GM18511 (cell line): ENCODE measurements around the gene WDR5.

ENCODE experiments used
- ATAC-seq: cut with Tn5 transposase; IDR thresholded peaks from one replicate; pipeline ENCODE4 v1.9.1; 2021; ENCODE audit warnings: mild to moderate bottlenecking, moderate library complexity; ENCODE audit not compliant: unreplicated experiment

WDR5 gene

DNA sequence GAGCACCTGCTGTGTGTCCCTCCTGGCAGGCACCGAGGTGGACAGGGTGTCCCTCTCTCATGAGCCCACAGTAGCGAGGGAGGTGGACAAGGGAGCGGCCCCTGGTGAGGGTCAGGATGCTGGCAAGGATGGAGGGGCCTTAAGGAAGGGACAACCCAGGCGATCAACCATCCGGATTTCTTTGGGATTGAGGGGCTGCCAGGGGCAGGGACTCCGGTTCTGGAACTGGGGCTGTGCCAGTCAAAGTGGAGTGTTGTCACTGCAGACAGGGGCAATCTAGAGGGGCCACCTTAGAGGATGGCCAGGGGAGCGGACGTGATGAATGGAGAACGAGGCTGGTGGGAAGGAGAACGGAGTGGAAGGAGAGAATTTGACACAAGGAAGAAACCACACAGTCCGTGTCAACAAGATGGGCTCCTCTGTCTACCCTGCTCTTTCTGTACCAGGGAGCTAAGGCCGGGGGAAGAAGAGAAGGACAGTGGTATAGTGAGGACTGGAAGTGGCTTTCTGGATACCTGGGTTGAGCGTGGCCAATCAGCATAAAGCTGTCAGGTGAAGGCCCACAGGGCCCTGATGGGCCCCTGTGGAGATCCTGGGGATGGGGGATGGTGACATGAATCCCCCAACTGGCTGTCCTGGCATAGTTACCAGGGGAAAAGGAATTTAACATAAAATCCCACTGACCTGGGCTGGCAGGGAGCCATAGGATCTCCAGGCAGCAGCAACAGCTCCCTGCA, 4.2 kb upstream of the WDR5 start:
- no peak for ATAC-seq

DNA sequence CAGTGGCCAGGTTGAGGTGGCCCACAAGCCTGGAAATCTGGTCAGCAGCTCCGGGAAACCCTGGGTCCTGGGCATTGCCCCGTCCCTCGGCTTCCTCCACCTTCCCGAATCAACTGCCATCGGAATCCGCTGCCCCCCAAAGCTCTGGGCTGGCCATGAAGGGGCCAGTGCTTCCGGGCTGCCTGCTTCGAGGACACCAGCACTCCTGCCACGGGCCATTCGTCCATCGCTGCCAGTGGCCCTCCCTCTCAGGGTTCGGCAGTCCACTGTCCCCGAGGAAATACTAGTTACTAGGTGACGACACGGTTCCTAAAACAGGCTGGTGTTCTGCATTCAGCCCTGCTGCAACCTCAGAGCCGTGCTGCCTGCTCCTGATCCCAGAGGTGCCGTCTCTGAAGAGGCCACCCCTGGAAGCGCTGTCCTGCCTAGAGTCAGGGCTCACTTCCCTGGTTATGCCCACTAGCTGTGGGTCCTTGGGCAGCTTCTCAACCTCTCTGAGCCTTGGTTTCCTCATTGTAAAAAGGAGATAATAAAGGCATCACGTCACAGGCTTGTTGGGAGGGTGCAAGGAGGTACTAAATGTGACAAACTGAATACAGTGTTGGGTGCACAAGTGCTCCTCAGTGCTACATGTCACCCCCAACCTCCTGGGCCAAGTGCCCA, 3.5 kb upstream of the WDR5 start:
- no peak for ATAC-seq

DNA sequence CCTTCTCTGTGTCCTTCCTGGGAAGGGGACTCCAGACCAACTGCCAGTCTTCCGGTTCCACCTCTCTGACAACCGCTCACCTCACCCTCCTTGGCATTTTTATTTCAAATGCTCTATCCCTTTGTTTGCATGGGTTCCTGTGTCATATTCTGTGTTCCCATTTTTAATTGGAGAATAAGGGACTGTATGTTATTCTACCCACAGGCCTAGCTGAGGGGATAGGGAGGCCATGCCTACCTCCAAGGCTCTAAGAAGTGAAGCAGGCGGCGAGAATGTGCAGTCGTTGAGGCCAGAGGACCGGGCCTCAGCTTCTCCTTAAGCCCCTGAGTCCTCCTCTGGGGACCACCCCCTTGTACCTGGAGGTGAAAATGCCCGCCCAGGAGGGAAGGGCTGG, 936 bp upstream of the WDR5 start:
- ATAC-seq: peak; percentile 5

DNA sequence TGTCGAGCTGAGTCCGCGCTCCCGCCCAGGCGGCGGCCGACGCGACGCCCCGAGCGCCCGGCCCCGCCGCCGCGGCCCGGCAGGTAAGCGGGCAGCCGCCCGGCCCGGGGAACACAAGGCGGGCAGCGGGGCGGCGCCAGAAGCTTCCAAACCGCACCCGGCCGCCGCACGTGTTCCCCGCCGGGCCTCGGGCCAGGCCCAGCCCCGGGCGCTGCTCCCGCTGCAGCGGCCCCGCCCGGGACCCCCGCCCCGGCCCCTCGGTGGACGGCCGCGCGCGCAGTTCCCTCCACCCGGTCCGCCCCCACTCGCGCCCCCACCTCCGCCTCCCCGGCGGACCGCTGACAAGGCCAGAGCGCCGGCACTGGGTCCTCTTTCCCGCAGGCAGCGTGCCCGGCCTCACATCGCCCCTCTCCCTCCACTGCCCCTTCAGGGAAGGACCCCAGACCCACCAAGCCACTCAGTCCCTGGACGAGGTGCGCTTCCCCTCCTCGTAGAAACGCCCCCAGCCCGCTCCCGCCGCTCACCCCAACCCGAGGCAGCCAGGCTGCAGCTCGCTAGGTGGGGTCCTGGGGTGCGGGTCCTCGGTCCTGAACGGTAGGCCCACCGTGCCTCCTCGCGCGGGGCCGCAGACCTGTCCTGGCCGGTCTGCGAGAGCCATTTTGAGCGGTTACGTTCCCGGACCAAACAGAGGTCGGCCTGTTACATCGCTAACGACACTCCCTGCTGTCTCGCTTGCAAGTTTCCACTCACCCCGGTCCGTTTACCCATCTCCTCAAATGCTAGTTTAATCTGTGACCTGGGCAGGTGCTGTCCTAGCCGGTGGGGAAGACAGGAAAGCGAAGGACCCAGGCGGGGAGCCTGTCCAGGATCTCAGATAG, 475 bp downstream of the WDR5 start:
- peak; percentile 15 for ATAC-seq

DNA sequence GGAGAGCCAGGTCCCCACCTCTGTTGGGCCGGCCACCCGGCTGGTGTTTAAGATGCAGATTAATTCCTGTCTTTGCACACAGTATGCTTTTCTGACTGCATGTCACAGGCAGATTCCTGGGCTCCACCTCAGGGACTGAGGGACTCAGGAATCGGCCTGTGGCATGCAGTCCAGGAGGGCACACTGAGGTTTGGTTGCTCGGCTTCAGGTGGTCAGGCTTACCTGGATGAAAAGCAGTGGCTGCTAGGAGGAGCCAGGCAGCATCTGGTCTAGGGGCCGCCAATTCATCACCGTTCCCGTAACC, 1.1 kb downstream of the WDR5 start:
- ATAC-seq: no peak

DNA sequence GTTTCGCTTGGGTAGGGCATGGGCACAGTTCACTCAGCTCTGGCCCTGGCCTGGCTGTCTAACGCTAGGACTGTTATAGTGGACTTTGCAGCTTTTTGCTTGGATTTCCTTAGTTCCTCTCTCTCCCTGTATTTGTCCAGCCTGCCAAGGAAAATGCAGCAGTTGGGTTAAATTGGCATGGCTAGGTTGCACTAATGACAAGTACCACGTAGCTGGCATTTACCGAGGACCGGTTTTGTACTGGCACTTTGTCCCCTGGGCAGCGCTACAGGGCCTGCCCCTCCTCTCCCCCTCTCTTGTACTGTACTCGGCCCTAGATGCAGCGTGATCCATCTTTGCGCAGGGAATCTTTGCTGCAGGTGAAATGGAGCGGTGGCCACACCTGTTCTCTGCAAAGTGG, 2.4 kb downstream of the WDR5 start:
- ATAC-seq: no peak

DNA sequence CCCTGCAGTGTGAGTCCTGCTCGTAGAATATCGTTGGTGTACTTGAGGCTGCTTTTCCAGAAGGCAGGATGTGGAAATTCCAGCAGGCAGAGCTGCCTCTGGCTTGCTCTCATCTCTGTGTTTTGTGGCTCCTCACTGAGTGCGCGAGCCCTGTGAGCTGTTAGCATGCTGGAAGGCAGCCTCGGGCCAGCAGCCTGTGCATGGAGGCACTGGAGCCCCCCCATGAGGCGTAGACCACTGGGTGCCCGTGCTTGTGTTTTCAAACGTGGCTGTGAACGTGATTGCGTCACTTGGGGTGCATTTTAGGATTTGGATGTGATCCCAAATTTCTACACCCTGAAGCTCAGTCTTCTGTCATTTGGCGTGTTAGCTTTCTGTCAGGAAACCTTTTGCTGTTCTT, 3.2 kb downstream of the WDR5 start:
- ATAC-seq: no peak

DNA sequence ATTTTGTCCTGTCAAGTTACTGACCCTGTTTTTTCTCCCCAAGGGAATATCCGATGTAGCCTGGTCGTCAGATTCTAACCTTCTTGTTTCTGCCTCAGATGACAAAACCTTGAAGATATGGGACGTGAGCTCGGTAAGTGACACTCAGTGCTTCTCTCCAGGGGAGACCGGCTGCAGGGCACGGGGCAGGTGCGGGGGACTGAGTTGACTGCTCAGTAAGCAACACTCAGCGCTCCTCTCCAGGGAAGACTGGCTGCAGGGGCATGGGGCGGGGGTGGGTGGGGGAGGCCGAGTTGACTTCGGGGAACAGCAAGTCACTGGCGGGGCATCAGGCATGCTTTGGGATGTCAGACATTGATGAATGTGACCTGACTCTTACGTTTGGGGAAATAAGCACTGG, 6.0 kb downstream of the WDR5 start:
- no peak for ATAC-seq

DNA sequence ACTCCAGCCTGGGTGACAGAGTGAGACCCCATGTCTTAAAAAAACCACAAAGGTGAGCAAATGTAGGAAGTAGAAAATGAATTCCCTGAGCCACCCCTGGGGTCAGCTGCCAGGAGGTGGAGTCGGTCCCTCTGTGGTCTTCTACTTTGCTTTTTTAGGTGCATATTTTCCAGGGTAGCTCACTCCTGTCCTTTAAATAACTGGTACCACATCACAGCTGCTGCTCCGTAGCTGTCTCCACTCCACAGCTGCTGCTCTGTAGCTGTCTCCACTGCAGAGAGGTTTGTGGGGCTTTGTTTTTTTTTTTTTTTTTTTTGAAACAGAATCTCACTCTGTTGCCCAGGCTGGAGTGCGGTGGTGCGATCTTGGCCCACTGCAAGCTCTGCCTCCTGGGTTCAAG, 8.9 kb downstream of the WDR5 start:
- ATAC-seq: no peak

DNA sequence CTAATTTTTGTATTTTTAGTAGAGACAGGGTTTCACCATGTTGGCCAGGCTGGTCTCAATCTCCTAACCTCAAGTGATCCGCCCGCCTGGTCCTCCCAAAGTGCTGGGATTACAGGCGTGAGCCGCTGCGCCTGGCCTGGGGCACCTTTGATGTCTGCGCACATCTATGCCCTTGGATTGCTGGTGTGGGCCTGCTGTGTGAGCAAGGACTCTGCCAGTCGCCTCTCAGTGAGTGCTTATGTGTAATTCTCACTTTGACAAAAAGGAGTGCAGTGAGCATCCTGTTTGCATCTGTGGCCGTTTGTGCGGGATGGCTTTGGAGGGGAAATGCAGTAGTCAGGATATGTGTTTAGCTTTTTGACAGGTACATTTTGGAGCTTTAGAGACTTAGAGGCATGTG, 9.4 kb downstream of the WDR5 start:
- ATAC-seq: no peak

DNA sequence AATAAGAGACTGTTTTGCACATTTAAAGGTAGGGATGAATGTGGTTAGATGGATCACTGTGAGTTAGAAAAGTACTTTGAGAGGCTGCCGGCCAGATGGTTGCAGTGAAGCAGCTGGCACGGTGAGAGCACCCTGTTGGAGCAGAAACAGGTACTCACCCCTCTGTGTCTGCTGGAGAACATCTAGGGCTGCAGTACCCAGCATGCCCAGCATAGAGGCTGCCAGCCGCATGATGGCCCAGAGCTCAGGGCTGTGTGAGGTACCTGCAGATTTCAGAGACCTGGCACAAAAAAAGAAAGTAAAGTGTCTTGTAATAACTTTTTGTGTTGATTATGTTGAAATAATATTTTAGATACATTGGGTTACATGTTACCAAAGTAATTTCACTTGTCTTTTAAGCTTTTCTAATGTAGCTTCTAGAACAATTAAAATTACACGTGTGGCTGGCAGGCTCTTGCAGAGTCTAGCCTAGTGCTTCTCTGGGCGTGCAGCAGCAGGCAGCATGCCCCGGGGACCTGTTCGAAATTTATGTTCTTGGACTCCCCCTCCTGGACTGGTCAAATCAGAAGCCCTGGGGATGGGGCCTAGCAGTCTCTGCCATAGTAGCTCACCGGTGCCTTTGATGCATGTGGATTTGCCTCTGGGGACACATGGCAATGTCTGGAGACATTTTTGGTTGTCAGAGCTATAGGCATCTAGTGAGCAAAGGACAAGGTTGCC, 11.1 kb downstream of the WDR5 start:
- no peak for ATAC-seq

DNA sequence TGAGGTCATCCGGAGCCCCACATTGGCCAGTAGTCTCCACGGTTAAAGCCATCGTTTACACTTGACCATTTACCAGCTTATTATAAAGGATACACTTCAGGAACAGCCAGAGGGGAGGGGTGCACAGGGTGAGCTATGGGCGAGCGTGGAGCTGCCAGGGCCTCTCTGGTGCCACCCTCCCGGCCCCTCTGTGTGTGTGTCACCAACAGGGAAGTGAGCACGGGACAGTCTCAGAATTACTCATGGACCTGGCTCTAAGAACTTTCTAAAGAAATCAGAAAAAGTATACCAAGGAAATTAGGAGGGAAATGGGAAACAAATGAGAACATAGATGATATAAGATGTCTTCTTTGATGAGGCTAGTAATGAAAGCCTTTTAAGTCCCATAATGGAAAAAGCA, 13.5 kb downstream of the WDR5 start:
- no peak for ATAC-seq

DNA sequence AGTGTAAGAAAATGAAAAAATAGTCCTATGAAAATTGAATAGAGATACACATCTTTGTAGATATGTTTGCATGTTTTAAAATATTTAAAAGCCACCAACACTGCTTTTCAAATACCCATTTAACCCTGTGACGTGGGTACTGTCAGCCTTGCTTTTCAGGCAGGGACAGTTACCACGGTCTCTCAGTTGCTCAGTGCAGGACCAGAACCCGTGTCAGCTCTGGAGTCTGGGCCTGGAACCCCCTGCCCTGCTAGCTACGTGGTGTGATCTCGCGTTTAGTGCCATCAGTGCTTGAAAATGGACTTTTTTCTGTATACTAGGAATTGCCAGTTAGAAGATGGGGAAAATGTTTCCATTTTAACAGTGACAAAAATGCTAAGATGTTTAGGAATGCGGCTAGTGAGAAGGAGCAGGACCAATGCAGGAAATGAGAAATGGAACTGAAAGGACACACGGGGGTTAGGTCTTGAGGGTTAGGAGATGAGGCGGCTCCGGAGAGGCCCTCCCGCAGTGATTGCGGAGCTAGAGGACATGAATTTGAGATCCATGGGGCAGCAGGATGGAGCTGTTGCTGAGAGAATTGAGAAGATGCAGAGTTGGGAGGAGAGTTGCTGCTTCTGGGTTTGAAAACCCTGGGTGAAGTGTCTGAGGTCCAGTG, 14.8 kb downstream of the WDR5 start:
- ATAC-seq: no peak

DNA sequence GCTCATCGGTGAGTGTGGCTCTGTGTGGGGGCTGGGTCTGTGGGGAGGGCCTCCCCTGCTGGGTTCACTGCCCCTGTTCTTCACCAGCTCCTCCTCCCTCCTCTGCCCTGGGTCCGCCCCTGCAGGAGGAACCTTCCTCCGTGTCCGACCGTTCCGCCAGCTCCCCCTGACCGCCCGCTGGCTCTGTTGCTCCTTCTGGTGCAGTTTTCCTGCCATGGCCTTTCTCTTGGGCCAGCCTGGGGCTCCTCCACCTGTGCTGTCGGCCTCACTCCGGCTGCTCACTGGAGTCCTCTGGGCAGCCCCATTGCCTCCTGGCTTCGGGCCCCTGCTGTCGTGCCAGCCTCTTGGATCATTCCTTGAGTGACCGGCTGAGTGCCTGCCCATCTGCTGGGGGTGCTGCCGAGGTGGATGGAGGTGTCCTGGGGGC, 16.2 kb downstream of the WDR5 start:
- no peak for ATAC-seq

DNA sequence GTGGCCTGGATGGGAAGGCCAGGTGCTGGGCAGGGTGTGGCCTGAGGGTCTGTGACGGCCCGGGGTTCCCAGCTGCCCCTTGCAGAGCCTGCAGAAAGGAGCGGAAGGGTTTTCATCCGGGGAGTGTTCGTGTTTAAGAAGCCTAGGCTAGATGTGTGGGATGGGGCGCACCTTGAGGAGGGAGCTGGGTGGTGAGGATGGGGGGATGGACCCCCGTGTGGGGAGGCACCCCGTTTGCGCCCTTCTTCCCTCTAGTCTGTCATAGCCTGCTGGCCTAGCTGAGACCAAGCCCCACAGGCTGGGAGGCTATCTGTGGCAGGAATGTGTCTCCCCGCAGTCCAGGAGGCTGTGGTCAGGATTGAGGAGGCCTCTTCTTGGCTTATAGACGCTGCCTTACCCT, 16.6 kb downstream of the WDR5 start:
- ATAC-seq: no peak

DNA sequence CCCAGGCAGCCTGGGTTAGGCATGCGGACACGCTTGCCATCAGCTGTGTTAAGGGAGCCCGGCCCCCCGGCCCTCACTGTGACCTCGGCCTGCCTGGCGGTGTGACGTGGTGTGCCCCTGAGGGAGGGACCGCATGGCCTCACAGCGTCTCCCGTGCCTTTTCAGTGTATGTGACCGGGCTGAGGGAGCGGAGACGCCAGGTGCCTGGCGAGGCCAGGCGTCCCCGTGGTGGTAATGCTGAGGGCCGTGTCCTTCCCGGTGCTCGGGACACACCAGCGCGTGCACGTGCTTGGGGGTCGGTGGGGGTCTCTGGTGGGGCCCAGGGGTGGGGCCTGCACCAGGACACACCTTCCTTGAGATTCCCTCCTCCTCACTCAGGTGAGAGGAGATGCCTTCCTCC, 17.6 kb downstream of the WDR5 start:
- ATAC-seq: no peak

DNA sequence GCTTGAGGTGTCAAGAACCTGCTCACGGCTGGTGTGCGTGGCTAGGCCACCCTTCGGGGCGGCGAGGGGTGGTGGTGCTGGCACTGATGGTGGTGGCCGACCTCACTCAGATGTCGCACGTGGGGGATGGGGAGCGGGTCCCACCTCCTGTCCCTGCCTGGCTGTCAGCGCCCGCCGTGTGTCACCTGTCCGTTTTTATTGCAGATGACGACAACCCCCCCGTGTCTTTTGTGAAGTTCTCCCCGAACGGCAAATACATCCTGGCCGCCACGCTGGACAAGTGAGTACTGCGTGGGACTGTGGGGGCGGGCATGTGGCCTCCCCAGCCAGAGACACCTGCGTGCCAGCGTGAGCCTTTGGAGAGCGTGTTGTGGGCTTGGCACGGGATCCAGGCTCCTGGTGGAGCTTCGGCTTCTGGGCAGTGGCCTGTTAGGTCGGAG, 18.4 kb downstream of the WDR5 start:
- no peak for ATAC-seq

DNA sequence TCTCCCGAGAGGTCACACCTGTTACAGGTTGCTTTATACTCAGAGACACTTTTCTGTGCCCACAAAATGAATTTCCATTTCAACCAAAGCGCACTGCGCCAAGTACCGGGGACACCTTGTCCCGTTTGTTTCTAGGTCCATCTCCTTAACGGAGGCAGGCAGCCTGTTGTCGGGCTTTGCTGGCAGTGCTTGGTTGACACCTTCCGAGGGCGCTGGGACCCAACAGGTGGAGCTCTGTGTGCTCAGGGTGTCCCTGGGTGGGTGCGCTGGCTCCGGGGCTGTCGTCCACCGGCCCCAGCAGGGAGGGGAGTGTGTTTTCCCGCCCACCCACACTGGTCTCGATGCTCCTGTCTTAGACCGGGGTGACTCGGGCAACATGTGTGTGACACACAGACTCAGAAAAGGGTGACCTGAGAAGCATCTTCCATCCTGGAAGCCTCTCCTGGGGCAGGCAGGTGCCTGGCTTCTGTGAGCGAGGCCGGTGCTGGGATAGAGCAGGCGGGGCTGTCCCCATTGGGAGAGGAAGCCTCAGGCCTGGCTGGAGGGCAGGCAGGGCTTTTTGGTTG, 20.0 kb downstream of the WDR5 start:
- no peak for ATAC-seq

DNA sequence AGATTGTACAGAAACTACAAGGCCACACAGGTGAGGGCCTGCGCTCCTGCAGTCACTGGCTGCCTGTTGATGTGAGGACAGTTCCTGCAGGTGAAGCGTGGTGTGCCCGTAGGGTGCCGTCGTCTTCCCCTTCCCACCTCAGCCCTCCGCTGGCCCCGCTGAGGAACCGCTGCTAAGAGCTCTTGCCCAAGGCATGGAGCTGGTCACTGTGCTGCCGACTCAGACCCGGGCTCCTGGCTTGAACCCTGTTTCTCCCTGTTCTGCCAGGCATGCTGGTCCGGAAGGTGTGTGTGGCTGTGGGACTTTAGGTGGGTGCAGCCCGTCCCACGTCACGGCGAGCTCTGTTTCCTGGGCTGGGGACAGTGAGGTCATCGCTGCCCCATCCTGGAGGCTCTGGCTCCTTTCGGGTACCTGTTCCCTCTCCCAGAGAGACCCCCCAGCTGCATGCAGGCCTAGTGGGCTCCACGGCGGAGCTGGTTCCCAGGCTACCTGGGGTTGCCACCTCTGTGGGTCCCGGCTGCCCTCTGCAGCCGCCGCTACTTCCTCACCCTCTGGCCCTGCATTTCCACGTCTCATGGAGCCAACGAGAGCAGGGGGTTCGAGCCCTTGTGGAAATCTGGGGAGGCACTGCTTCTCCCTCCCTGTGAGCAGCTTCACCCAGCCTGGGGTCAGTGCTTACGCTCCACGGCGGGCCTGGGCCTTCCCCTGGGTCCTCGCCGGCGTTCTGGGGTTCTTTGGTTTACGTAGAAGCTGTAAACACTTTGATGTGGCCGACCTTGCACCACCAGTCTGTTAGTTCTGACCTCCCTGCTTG, 20.9 kb downstream of the WDR5 start:
- ATAC-seq: no peak
